Fibroblast of the conjunctiva (primary cell): ENCODE results near the gene CIT.

Experiments used
- DNase-seq: peaks from one replicate; pipeline ENCODE4 v3.0.0-alpha.2; 2010; ENCODE audit warnings: low read depth

Gene CIT

GRCh38 chr12:119649202-119649808 is 227.8 kb downstream of the CIT start:
- DNase-seq = no peak

- DNase-seq = no peak
Observed at GRCh38 chr12:119645535-119646059, 231.5 kb downstream of the CIT start.

GRCh38 chr12:119644930-119645329 is 232.2 kb downstream of the CIT start:
- no peak for DNase-seq

GRCh38 chr12:119642986-119643385 is 234.1 kb downstream of the CIT start:
- no peak for DNase-seq
